GM13977 (cell line): ENCODE results near the gene NOM1.
A peak's percentile ranks its signal among the peaks of the same experiment; 100 is the strongest.

Source experiments
- DNase-seq: peaks from one replicate; pipeline ENCODE4 v3.0.0; 2012; ENCODE audit warnings: low spot score
- in situ Hi-C: fragments of 300-500 bp; cut with MboI; formaldehyde crosslinking; loops from one replicate; pipeline ENCODE4 v1.12.0; 2022; ENCODE audit warnings: low sequenced_read_pairs, low pct_unique_long_range_greater_than_20kb, mixed read lengths, inconsistent platforms; ENCODE audit not compliant: unreplicated experiment
- TF ChIP-seq, protein P1 (sequence below): IDR thresholded peaks from 2 replicates; pipeline ENCODE4 v1.5.1; 2012; ENCODE audit warnings: mild to moderate bottlenecking, control low read depth; ENCODE audit not compliant: insufficient read depth; ENCODE audit errors: extremely low read depth, missing control alignments

The NOM1 gene

DNA sequence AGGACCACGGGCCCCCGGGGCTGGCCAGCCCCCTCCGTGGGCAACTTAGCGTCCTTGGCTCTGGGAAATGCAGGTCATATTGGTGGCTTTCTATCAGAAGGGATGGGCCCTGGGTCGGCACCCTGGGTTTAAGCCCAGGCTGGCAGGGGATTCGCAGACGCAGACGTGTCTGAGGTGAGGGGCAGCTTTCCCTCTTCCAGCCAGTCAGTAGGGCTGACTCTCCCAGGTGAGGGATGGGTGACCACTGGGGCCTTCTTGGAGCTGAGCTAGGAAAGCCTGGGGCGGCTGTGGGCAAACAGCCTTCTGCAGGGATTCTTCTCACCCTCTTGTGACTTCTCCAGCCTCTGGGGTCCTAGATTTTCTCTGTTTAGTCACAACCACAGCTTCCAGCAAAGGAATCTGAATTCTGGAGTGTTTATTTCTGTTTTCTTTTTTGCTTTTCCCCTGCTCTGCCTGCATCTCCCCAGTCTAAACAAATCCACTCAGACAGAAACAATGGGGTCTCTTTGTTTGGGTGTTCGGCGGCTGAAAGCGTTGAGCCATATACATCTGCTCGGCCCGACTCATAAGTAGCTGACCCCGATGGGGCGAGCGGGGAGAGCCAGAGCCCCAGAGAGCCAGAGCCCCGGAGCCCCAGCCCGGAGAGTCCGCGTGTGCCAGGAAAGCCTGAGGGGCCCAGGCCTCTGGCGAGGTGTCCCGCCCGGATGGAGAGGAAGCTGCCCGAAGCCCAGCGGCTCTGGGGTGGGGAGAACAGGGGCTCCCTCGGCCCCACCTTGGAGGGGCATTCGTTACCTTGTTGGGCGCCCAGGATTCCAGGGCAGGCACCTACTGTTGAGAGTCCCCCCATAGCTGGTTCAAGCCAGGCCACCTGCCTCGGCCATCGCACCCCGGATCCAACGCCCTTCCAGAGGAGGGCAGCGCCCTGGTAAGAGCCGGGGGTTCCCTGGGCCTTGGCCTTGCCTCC lies 59.0 kb downstream of the NOM1 start:
- in situ Hi-C loops, result loop anchor here (25.0 kb wide), 2 partner anchors 1221 to 1546 kb away; partner anchors contain the start of gene EN2
- TF ChIP-seq, protein P1, sequence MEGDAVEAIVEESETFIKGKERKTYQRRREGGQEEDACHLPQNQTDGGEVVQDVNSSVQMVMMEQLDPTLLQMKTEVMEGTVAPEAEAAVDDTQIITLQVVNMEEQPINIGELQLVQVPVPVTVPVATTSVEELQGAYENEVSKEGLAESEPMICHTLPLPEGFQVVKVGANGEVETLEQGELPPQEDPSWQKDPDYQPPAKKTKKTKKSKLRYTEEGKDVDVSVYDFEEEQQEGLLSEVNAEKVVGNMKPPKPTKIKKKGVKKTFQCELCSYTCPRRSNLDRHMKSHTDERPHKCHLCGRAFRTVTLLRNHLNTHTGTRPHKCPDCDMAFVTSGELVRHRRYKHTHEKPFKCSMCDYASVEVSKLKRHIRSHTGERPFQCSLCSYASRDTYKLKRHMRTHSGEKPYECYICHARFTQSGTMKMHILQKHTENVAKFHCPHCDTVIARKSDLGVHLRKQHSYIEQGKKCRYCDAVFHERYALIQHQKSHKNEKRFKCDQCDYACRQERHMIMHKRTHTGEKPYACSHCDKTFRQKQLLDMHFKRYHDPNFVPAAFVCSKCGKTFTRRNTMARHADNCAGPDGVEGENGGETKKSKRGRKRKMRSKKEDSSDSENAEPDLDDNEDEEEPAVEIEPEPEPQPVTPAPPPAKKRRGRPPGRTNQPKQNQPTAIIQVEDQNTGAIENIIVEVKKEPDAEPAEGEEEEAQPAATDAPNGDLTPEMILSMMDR, result no peak
- peak; percentile 41 for DNase-seq

DNA sequence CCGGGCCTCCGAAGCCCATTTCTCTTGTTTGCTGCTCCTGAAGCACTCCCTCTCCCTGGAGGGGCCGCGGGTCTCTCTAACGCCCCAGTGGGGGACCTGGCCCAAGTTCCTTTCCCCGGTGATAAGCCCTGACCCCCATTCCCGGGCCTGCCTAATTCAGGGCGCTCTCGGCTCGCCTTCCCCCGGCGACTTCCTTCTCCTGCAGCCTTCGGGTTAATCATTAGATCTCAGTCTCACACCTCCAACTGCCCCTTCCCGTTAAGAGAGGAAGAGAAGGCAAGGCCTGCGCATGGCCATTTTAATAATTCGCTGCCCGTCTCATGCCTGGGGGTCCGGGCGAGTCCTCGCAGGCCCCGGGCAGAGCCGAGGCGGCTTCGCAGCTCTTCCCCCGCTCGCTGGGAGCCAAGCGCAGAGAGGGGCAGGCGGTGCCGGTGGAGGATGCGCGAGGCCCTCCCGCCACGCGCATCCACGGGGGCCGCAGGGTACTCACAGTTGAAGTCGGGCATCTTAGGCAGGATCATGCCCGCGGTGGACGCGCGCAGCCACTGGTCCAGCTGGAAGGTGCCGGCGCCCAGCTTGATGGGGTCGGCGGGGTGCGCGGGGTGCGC lies 59.8 kb downstream of the NOM1 start:
- DNase-seq, result peak; percentile 57
- in situ Hi-C loops, result loop anchor here (25.0 kb wide), 2 partner anchors 1222 to 1547 kb away; partner anchors contain the start of gene EN2
- TF ChIP-seq, protein P1, result no peak

DNA sequence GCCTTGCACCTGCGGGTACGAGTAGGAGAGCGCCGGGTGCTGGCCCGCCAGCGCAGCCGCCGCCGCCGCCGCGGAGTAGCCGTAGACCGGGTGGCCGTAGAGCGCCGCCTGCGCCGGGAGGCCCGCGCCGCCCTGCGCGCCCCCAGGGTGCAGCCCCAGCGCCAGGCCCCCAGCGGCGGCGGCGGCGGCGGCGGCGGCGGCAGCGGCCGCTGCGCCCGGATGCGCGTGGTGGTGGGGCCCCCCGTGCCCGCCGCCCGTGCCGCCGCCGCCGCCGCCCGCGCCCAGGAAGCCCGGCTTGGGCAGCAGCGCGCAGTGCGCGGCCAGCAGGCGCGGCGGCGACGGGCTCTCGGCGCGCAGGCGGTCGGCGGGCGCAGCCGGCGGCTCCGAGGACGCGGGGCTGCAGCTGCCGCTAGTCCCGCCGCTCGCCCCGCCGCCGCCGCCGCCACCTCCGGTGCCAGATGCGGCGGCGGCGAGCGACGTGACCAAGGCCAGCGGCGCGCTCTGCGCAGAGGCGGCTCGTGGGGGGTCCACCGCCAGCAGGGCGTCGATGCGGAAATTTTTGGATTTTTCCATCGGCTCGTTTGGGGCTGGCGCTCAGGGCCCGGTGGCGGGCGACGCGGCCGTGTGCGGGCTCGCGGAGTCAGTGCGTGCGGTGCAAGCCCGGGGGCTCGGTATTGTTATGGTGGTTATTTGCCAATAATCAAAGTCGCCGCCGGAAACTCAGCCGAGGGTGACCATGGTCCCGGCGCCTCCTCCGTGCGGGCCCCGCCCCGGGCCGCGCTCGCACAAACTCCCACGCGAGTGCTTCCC lies 60.5 kb downstream of the NOM1 start:
- in situ Hi-C loops, result loop anchor here (25.0 kb wide), 2 partner anchors 1223 to 1548 kb away; partner anchors contain the start of gene EN2
- DNase-seq, result peak; percentile 68
- TF ChIP-seq, protein P1, result no peak

DNA sequence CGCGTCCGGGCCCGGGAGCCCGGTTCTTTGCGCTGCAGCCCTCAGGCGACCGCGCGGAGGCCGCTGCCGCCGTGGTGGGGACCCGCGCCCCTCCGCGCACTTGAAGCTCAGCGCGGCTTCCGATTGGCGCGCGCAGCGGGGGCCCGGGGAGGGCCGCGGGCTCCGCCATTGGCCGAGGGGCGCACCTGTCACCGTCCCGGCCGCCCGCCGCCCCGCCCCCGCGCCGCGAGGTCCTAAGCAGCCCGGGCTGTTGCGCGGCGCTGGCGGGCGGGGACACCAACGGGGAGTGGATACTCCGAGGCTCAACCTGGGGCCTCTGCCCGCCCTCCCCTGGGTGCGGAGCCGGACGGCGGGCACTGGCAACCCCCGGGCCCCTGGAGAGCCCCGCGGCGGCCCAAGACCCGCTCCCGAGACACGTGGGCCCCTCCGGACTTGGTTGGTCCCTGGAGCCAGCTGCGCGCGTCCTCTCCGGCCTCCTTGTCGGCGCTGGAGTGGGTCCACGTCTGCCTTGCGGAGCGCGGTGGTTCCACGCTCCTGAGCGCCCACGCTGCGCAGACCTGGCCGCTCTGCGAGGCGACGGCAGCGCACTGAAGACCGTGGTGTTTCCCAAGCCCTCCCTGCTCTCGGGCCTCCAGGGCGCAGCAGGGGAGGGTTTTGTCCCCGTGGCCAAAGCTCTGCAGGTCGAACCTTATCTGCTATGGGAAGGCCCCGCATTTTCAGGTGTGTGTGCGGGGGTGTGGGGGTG lies 61.2 kb downstream of the NOM1 start, which contains the start of gene MNX1:
Gene MNX1, minus strand, starts transcription at position 76 of the 745 bp plus-strand sequence. CDS start 313 bp downstream, outside the sequence.
- TF ChIP-seq, protein P1, result no peak
- in situ Hi-C loops, result loop anchor here (25.0 kb wide), 2 partner anchors 1223 to 1548 kb away; partner anchors contain the start of gene EN2
- peak; percentile 98 for DNase-seq

DNA sequence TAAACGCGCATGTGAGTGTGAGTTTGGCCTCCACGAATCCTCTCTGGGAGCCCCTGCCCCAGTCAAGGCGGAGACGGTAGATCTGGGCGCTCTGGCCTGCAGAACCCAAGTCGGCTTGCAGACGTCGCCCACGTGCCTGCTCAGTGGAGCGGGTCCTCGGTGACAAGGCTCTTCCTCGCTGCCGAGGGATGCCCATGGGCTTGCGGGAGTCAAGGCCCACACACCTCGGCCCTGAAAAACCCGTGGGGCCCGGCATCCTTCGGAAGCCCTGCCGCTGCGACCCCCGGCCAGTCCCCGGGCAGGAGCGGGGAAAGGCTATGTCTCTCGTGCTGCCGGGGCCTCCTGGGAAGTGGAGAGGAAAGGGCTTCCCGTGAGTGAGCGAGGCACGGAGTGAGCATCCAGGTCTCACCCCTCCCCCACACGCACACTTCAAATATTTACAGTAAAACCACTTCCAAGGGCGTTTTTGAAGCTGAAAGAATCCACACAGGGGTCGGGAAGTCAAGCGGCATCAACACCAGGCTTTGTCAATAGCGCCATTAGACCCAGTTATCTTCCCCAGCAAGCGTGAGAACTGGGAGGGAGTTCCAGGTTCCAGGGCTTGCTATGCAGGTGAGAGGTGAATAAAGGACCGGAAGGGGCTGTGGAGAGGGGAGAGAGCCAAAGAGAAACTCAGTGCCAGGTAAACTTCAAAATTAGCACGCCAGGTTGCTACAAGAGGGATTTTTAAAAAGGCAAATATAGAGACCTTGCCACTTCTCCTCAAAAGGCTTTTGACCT lies 62.0 kb downstream of the NOM1 start:
- DNase-seq, result no peak
- TF ChIP-seq, protein P1, result no peak
- in situ Hi-C loops, result loop anchor here (25.0 kb wide), 2 partner anchors 1224 to 1549 kb away; partner anchors contain the start of gene EN2
